Measurements from ENCODE around the gene CDH20.

GRCh38 chr18:61474918-61475317 is 141.7 kb downstream of the CDH20 start:
- no peak for TF ChIP-seq POLR2A (IDR thresholded peaks at IDR 0.05)
- TF ChIP-seq, protein P1, sequence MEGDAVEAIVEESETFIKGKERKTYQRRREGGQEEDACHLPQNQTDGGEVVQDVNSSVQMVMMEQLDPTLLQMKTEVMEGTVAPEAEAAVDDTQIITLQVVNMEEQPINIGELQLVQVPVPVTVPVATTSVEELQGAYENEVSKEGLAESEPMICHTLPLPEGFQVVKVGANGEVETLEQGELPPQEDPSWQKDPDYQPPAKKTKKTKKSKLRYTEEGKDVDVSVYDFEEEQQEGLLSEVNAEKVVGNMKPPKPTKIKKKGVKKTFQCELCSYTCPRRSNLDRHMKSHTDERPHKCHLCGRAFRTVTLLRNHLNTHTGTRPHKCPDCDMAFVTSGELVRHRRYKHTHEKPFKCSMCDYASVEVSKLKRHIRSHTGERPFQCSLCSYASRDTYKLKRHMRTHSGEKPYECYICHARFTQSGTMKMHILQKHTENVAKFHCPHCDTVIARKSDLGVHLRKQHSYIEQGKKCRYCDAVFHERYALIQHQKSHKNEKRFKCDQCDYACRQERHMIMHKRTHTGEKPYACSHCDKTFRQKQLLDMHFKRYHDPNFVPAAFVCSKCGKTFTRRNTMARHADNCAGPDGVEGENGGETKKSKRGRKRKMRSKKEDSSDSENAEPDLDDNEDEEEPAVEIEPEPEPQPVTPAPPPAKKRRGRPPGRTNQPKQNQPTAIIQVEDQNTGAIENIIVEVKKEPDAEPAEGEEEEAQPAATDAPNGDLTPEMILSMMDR (IDR thresholded peaks at IDR 0.05), result no peak

Data from uterus (tissue), 2 donors.